ENCODE data around the gene PXDN. TPM values are rescaled to one million over a fixed set of nuclear protein-coding genes. Genes with fewer than 3 reads are reported as not detected.

Gene PXDN
- total and polyA plus RNA-seq, 8 donors, result 3.3 to 71.6 (median 28.0) TPM

DNA sequence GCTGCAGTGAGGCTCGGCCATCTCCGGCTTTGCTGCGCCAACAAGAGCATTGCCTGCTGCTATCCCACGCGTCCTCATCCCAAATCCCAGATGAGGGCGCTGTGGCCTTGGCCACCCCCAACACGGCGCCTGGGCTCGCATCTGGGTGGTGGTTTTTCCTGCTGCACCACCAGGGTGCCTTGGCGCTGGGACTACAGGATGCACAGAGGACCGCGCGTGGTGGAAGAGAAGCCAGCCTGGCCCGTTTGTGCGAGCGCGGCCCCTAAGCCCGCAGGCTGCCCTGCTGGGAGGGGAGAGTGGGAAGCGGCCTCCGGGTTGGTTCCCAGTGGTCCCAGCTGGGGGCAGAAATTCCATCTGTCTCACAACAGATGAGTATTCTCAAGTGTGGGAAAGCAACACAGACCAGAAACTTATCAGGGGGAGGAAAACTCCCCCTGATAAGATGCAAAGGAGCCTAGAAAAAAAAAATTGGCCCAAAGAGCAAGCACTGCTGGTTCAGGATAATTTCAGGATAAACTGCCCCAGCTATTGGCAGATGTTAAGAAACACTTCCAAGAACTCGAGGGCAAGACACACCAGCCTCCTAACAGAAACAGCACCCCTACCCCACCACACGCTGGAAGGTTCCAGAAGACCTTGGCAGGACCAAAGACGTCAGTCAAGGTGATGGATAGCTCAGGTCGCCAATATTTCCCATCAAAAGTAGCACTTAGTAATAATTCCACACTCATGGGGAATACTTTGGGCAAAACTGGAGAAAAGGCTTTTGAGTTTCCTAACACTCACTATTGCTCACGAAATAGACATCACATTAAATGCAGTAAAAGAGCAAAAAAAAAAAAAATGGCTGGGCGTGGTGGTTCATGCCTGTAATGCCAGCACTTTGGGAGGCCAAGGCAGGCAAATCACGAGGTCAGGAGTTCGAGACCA, 152.1 kb downstream of the PXDN start:
- DNase-seq, result peak in 1 of 2 donors; percentile 90
- peak in 1 of 3 donors; percentile 22 for TF ChIP-seq POLR2AphosphoS5 (IDR thresholded peaks at IDR 0.05)
- TF ChIP-seq CTCF (IDR thresholded peaks at IDR 0.05), result peak in 4 of 7 experiments; percentile 28 to 42 (median 34)
- no peak for TF ChIP-seq POLR2A (IDR thresholded peaks at IDR 0.05)
- H3K4me1 ChIP-seq, result peaks cover 4 to 23% (median 17%) of the 10 kb centered on the region in 4 donors
- H3K4me3 ChIP-seq, result peak overlapping the region in 1 of 4 donors; percentile 3
- H3K9me3 ChIP-seq, result no peaks in the 10 kb centered on the region
- WGBS, 5 donors, result 25 to 57% (median 29%) methylated on average over 8 to 28 of the region's 28 CpGs
- peak overlapping the region in 3 of 5 donors; percentile 51 to 56 (median 53) for H3K27ac ChIP-seq
- no peaks in the 10 kb centered on the region for H3K36me3 ChIP-seq
- peaks cover 0 to 47% (median 12%) of the 10 kb centered on the region in 3 donors for H3K27me3 ChIP-seq
- intact Hi-C loops (cut with DNase I; ENCODE audit: low total_unique reads), result no loop called here

- Histone ChIP-seq H3K9me3 (no peaks in the 10 kb centered on the region), H3K4me3 (peak overlapping the region in 1 of 4 donors; percentile 3), H3K4me1 (peaks cover 4 to 23% (median 17%) of the 10 kb centered on the region in 4 donors), H3K27me3 (peaks cover 0 to 56% (median 12%) of the 10 kb centered on the region in 3 donors), H3K27ac (peak overlapping the region in 2 of 5 donors; percentile 37 to 51), H3K36me3 (no peaks in the 10 kb centered on the region)
- TF ChIP-seq EP300 (IDR thresholded peaks at IDR 0.05) (no peak), POLR2A (IDR thresholded peaks at IDR 0.05) (no peak), CTCF (IDR thresholded peaks at IDR 0.05) (no peak), POLR2AphosphoS5 (IDR thresholded peaks at IDR 0.05) (no peak)
- whole genome bisulfite sequencing, 5 donors, result 54 to 71% (median 56%) methylated on average over 14 to 16 of the region's 16 CpGs
- intact Hi-C loops (cut with DNase I; ENCODE audit: low total_unique reads), result no loop called here
- peak in 1 of 2 donors; percentile 46 for DNase-seq
Observed at GRCh38 chr2:1591461-1591770, 152.9 kb downstream of the PXDN start.

- Histone ChIP-seq H3K27me3 (peaks cover 0 to 60% (median 12%) of the 10 kb centered on the region in 3 donors), H3K36me3 (no peaks in the 10 kb centered on the region), H3K4me1 (peaks cover 4 to 23% (median 17%) of the 10 kb centered on the region in 4 donors), H3K9me3 (no peaks in the 10 kb centered on the region), H3K4me3 (no peak overlapping the region), H3K27ac (peak overlapping the region in 1 of 5 donors; percentile 37)
- WGBS, 5 donors, result 59 to 68% (median 65%) methylated on average over 17 to 18 of the region's 18 CpGs
- peak in 1 of 2 donors; percentile 49 for DNase-seq
- no peak for TF ChIP-seq POLR2A (IDR thresholded peaks at IDR 0.05)
- no peak for TF ChIP-seq CTCF (IDR thresholded peaks at IDR 0.05)
- no peak for TF ChIP-seq POLR2AphosphoS5 (IDR thresholded peaks at IDR 0.05)
- no peak for TF ChIP-seq EP300 (IDR thresholded peaks at IDR 0.05)
- intact Hi-C loops (cut with DNase I; ENCODE audit: low total_unique reads), result no loop called here
Observed at GRCh38 chr2:1590596-1591460, 153.5 kb downstream of the PXDN start.

DNA sequence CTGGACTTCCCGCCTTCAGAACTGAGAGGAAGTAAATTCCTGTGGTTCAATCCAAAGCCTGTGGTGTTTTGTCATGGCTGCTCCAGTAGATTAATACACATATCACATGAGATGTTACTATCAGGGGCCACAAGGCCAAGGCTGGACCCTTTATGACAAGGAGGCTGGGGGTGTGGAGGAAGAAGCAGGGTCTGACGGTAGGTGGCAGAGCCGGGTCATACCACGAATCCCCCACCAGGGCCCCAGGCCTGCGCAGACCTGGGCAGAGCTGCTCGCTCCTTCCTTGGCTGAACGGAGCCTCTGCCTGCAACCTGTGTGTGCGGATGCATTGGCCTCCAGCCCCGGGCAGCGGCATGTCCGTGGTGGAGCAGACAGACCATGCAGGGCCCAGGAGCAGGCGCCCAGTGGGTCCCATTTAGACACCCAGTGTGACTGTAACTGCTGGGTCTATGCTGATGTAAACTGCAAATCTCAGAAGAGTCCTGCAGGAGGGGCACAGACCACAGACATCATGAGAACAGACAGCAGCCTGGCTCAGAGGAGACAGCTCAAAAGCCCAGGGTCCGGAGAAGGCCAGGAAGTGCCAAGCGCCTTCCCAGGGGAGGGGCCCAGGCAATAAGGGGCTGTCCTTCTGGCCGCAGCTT, 155.2 kb downstream of the PXDN start:
- WGBS, 5 donors, result 59 to 76% (median 69%) methylated on average over 5 to 15 of the region's 15 CpGs
- Histone ChIP-seq H3K27me3 (peaks cover 0 to 69% (median 12%) of the 10 kb centered on the region in 3 donors), H3K36me3 (no peaks in the 10 kb centered on the region), H3K4me3 (no peak overlapping the region), H3K9me3 (no peaks in the 10 kb centered on the region), H3K27ac (no peak overlapping the region), H3K4me1 (peaks cover 4 to 23% (median 17%) of the 10 kb centered on the region in 4 donors)
- DNase-seq, result peak in 1 of 2 donors; percentile 26
- TF ChIP-seq CTCF (IDR thresholded peaks at IDR 0.05) (no peak), EP300 (IDR thresholded peaks at IDR 0.05) (no peak), POLR2A (IDR thresholded peaks at IDR 0.05) (no peak), POLR2AphosphoS5 (IDR thresholded peaks at IDR 0.05) (no peak)
- intact Hi-C loops (cut with DNase I; ENCODE audit: low total_unique reads), result no loop called here

Data from stomach (tissue), 9 donors.